Gastrocnemius medialis (tissue), 4 donors: ENCODE results near the gene GABBR2. TPM values are rescaled to one million over a fixed set of nuclear protein-coding genes. Genes with fewer than 3 reads are reported as not detected.

Source experiments
- ATAC-seq, 2 donors: fragments of 150-250 bp; one replicate each; pipeline ENCODE4 v1.9.1; 2016
- DNase-seq, 2 donors: peaks; one replicate each; pipeline ENCODE4 v3.0.0-alpha.2; 2019
- H3K27ac ChIP-seq, 4 donors: fragments of 200-600 bp; sonication (generic); 1 replicate in 1 of 4; 2 replicates in 3 of 4; pipeline ENCODE4 v1.5.1; 2016 to 2018; ENCODE audit warnings: mild to moderate bottlenecking in 2 of 4, moderate library complexity in 1 of 4
- H3K27me3 ChIP-seq, 3 donors: fragments of 200-600 bp; sonication (generic) in 2 of 3; 1 replicate in 1 of 3; 2 replicates in 2 of 3; pipeline versions ENCODE4 v1.5.1 to v1.6.0; 2016 to 2019; ENCODE audit warnings: mild to moderate bottlenecking in 1 of 3, moderate library complexity in 1 of 3
- H3K36me3 ChIP-seq, 2 donors: fragments of 200-600 bp; sonication (generic) in 1 of 2; one replicate each; pipeline ENCODE4 v1.5.1; 2017 to 2018
- H3K4me1 ChIP-seq, 2 donors: fragments of 200-600 bp; sonication (generic) in 1 of 2; one replicate each; pipeline ENCODE4 v1.5.1; 2016 to 2017; ENCODE audit warnings: mild to moderate bottlenecking in 2 of 2
- H3K4me3 ChIP-seq, 4 donors: fragments of 200-600 bp; sonication (generic) in 3 of 4; 1 replicate in 1 of 4; 2 replicates in 3 of 4; pipeline ENCODE4 v1.5.1; 2016 to 2019; ENCODE audit warnings: mild to moderate bottlenecking in 2 of 4
- H3K9me3 ChIP-seq, 3 donors: fragments of 200-600 bp; sonication (generic) in 2 of 3; 1 replicate in 1 of 3; 2 replicates in 2 of 3; pipeline ENCODE4 v1.5.1; 2016 to 2019
- CTCF ChIP-seq, 5 experiments: fragments of 450-650 bp in 3 of 5; fragments of 200-600 bp in 2 of 5; sonication (generic) in 2 of 5; IDR thresholded peaks in 4 of 5; conservative IDR thresholded peaks in 1 of 5; 1 replicate in 4 of 5; 2 replicates in 1 of 5; pipeline ENCODE4 v1.5.1; 2016 to 2019; ENCODE audit warnings: antibody characterized with exemption in 5 of 5, mild to moderate bottlenecking in 3 of 5, moderate library complexity in 3 of 5
- POLR2A ChIP-seq, 2 donors: fragments of 450-650 bp; IDR thresholded peaks; one replicate each; pipeline ENCODE4 v1.6.1; 2017; ENCODE audit warnings: antibody characterized with exemption in 2 of 2, mild to moderate bottlenecking in 2 of 2, moderate library complexity in 2 of 2
- in situ Hi-C, 4 donors: fragments of 200-750 bp; cut with MboI; loops; one replicate each; pipeline versions ENCODE4 v1.15.0 to v1.8.0; 2017; ENCODE audit warnings: low sequenced_read_pairs in 4 of 4
- intact Hi-C: fragments of 100-400 bp; cut with DNase I; formaldehyde crosslinking; loops from one replicate; pipeline ENCODE4 v1.15.1; 2023; ENCODE audit warnings: low total_unique reads
- total RNA-seq, 4 donors: library from RNA; depleted of rRNA; stranded (reverse); fragments of >200 nt; gene quantifications; one replicate each; pipeline versions ENCODE4 v1.1.0 to v1.2.3, GENCODE V29; 2016

GABBR2 gene
- total RNA-seq, 4 donors from 2014 or later = 0.46 to 0.80 TPM; not detected in 2

- peaks cover 0 to 27% of the 10 kb centered on the region in 2 donors for H3K36me3 ChIP-seq
- DNase-seq = no peak
- TF ChIP-seq POLR2A (IDR thresholded peaks at IDR 0.05) = no peak
- TF ChIP-seq CTCF (IDR thresholded peaks at IDR 0.05 in 4 of 5, conservative IDR thresholded peaks at IDR 0.05 in 1 of 5) = no peak
Measured at GRCh38 chr9:98747476-98747875, 38.7 kb upstream of the GABBR2 start.

GRCh38 chr9:98745470-98745869 is 36.7 kb upstream of the GABBR2 start:
- Histone ChIP-seq H3K27ac (no peak overlapping the region), H3K4me1 (no peaks in the 10 kb centered on the region), H3K27me3 (no peaks in the 10 kb centered on the region), H3K36me3 (peaks cover 0 to 23% of the 10 kb centered on the region in 2 donors), H3K9me3 (no peaks in the 10 kb centered on the region), H3K4me3 (no peak overlapping the region)
- DNase-seq = no peak
- in situ Hi-C loops = no loop called here
- intact Hi-C loops = no loop called here
- no peak for ATAC-seq
- no peak for TF ChIP-seq CTCF (IDR thresholded peaks at IDR 0.05 in 4 of 5, conservative IDR thresholded peaks at IDR 0.05 in 1 of 5)
- TF ChIP-seq POLR2A (IDR thresholded peaks at IDR 0.05) = no peak

More at GRCh38 chr9:98747476-98747875, 38.7 kb upstream of the GABBR2 start:
- no peaks in the 10 kb centered on the region for H3K4me1 ChIP-seq
- H3K27me3 ChIP-seq = no peaks in the 10 kb centered on the region
- no peak overlapping the region for H3K4me3 ChIP-seq
- H3K27ac ChIP-seq = no peak overlapping the region
- no peaks in the 10 kb centered on the region for H3K9me3 ChIP-seq
- no peak for ATAC-seq
- in situ Hi-C loops = no loop called here
- intact Hi-C loops = no loop called here

- TF ChIP-seq POLR2A (IDR thresholded peaks at IDR 0.05) (no peak), CTCF (IDR thresholded peaks at IDR 0.05 in 4 of 5, conservative IDR thresholded peaks at IDR 0.05 in 1 of 5) (no peak)
- ATAC-seq (no peak), DNase-seq (no peak)
- no peak overlapping the region for H3K4me3 ChIP-seq
- no peaks in the 10 kb centered on the region for H3K4me1 ChIP-seq
- in situ Hi-C loops (no loop called here), intact Hi-C loops (no loop called here)
- no peaks in the 10 kb centered on the region for H3K9me3 ChIP-seq
- no peak overlapping the region for H3K27ac ChIP-seq
- H3K36me3 ChIP-seq = peaks cover 0 to 19% of the 10 kb centered on the region in 2 donors
- no peaks in the 10 kb centered on the region for H3K27me3 ChIP-seq
Measured at GRCh38 chr9:98743818-98744611, 35.3 kb upstream of the GABBR2 start.

- intact Hi-C loops (no loop called here), in situ Hi-C loops (no loop called here)
- Histone ChIP-seq H3K36me3 (peaks cover 0 to 16% of the 10 kb centered on the region in 2 donors), H3K4me3 (no peak overlapping the region), H3K27me3 (no peaks in the 10 kb centered on the region), H3K9me3 (no peaks in the 10 kb centered on the region), H3K27ac (no peak overlapping the region), H3K4me1 (no peaks in the 10 kb centered on the region)
- TF ChIP-seq CTCF (IDR thresholded peaks at IDR 0.05 in 4 of 5, conservative IDR thresholded peaks at IDR 0.05 in 1 of 5) = no peak
- no peak for TF ChIP-seq POLR2A (IDR thresholded peaks at IDR 0.05)
- DNase-seq = no peak
- ATAC-seq = no peak
Measured at GRCh38 chr9:98743329-98743728, 34.6 kb upstream of the GABBR2 start.
